Endothelial cell of umbilical vein (primary cell): ENCODE measurements around the gene UCK1. TPM values are rescaled to one million over a fixed set of nuclear protein-coding genes. Genes with fewer than 3 reads are reported as not detected.

Experiments used
- BruUV-seq: library from RNA; stranded (reverse); fragments of 400-500 nt; replicated peaks from 2 replicates; lab custom pipeline; 2021; lab: Mats Ljungman, UMichigan
- CTCF ChIA-PET: fragments of 300-600, 350-600 bp; sonication (Branson Sonifier 250); formaldehyde crosslinking; loops from one replicate; lab custom pipeline; 2021; ENCODE audit warnings: antibody characterized with exemption, inconsistent platforms; lab: Charles Lee
- POLR2A ChIA-PET: fragments of 300-600, 350-600 bp; sonication (Branson Sonifier 250); formaldehyde crosslinking; loops from one replicate; lab custom pipeline; 2021; ENCODE audit warnings: antibody characterized with exemption, inconsistent platforms; lab: Charles Lee
- DNase-seq: peaks from one replicate; pipeline ENCODE4 v3.0.0-alpha.2; 2011; ENCODE audit warnings: low read depth, low spot score
- FAIRE-seq: peaks from 2 replicates; lab custom pipeline; 2011; peaks lifted over from hg19 to GRCh38; lab: Jason Lieb, UNC
- H2AFZ ChIP-seq: 2 replicates; pipeline ENCODE4 v1.6.0; 2012; ENCODE audit warnings: low read depth, low read length, control low read depth, inconsistent platforms
- H3K27ac ChIP-seq: 2 replicates; pipeline ENCODE4 v1.5.1; 2011; ENCODE audit warnings: low read depth, mild to moderate bottlenecking, control low read depth, low read length, moderate library complexity; ENCODE audit not compliant: insufficient read depth
- H3K27me3 ChIP-seq, 2 experiments: 2 replicates each; pipeline versions ENCODE4 v1.6.0 to v1.6.1; 2011; ENCODE audit warnings: low read length in 2 of 2, mixed read lengths in 1 of 2; ENCODE audit not compliant: control insufficient read depth in 2 of 2, insufficient read depth in 2 of 2
- H3K36me3 ChIP-seq, 2 experiments: 2 replicates in 1 of 2; 3 replicates in 1 of 2; pipeline ENCODE4 v1.5.1; 2011; ENCODE audit warnings: low read length in 2 of 2, mild to moderate bottlenecking in 1 of 2, moderate library complexity in 1 of 2; ENCODE audit not compliant: control insufficient read depth in 2 of 2, insufficient read depth in 2 of 2; ENCODE audit errors: extremely low read depth in 1 of 2
- H3K4me1 ChIP-seq: 3 replicates; pipeline ENCODE4 v1.5.1; 2011; ENCODE audit warnings: mild to moderate bottlenecking, low read length; ENCODE audit not compliant: control insufficient read depth, insufficient read depth; ENCODE audit errors: extremely low read depth
- H3K4me2 ChIP-seq: 2 replicates; pipeline ENCODE4 v1.6.1; 2011; ENCODE audit warnings: low read length, control low read depth, mixed read lengths; ENCODE audit not compliant: insufficient read depth
- H3K4me3 ChIP-seq, 3 experiments: fragments of 200-600 bp in 1 of 3; sonication (generic), shearing (Covaris generic) in 1 of 3; replicated peaks in 1 of 3; 2 replicates each; pipeline ENCODE4 v1.5.1; 2011 to 2016; ENCODE audit warnings: control low read depth in 3 of 3, low read length in 3 of 3, mild to moderate bottlenecking in 2 of 3, inconsistent platforms in 1 of 3, low read depth in 1 of 3, moderate library complexity in 1 of 3; ENCODE audit not compliant: insufficient read depth in 1 of 3
- H3K79me2 ChIP-seq: 2 replicates; pipeline ENCODE4 v1.6.0; 2012; ENCODE audit warnings: low read length, inconsistent platforms; ENCODE audit not compliant: control insufficient read depth, insufficient read depth
- H3K9ac ChIP-seq: replicated peaks from 2 replicates; pipeline ENCODE3; 2011; ENCODE audit warnings: low read length, control low read depth; ENCODE audit not compliant: insufficient read depth; ENCODE audit errors: extremely low read depth
- H3K9me1 ChIP-seq: replicated peaks from 3 replicates; pipeline ENCODE4 v1.6.0; 2011; ENCODE audit warnings: mild to moderate bottlenecking, low read length; ENCODE audit not compliant: control insufficient read depth, insufficient read depth; ENCODE audit errors: extremely low read depth
- H3K9me3 ChIP-seq: replicated peaks from 2 replicates; pipeline ENCODE4 v1.5.1; 2012; ENCODE audit warnings: low read length, inconsistent platforms; ENCODE audit not compliant: control insufficient read depth, insufficient read depth
- H4K20me1 ChIP-seq: replicated peaks from 2 replicates; pipeline ENCODE3; 2011; ENCODE audit warnings: mild to moderate bottlenecking, low read length; ENCODE audit not compliant: control insufficient read depth, insufficient read depth; ENCODE audit errors: extremely low read depth
- EZH2 ChIP-seq: IDR thresholded peaks from 2 replicates; pipeline ENCODE4 v1.6.1; 2012; ENCODE audit warnings: borderline replicate concordance, low read depth, mild to moderate bottlenecking, moderate library complexity, low read length, inconsistent platforms; ENCODE audit not compliant: severe bottlenecking
- FOS ChIP-seq: IDR thresholded peaks from 2 replicates; pipeline ENCODE4 v1.6.1; 2011; ENCODE audit warnings: mild to moderate bottlenecking, low read length, moderate library complexity, borderline replicate concordance; ENCODE audit not compliant: insufficient read depth
- GATA2 ChIP-seq: IDR thresholded peaks from 2 replicates; pipeline ENCODE4 v1.7.0; 2011; ENCODE audit warnings: low read depth, mild to moderate bottlenecking, moderate library complexity, mixed read lengths, low read length; ENCODE audit not compliant: insufficient read length, insufficient read depth
- JUN ChIP-seq: IDR thresholded peaks from 2 replicates; pipeline ENCODE4 v1.6.1; 2011; ENCODE audit warnings: borderline replicate concordance, low read depth; ENCODE audit not compliant: insufficient read length, insufficient read depth
- MYC ChIP-seq: IDR thresholded peaks from one replicate; pipeline ENCODE4 v1.6.1; 2011; ENCODE audit warnings: mild to moderate bottlenecking, low read depth, low read length
- POLR2A ChIP-seq: IDR thresholded peaks from 2 replicates; pipeline ENCODE4 v1.6.1; 2012; ENCODE audit warnings: low read depth, mild to moderate bottlenecking, control low read depth, low read length
- POLR2AphosphoS5 ChIP-seq: IDR thresholded peaks from 2 replicates; pipeline ENCODE4 v1.6.1; 2012; ENCODE audit warnings: low read depth, mild to moderate bottlenecking, control low read depth, low read length, moderate library complexity; ENCODE audit not compliant: insufficient read depth
- dilution Hi-C: fragments of 300-500 bp; cut with MboI; formaldehyde crosslinking; loops from one replicate; pipeline ENCODE4 v1.15.0; 2019; ENCODE audit warnings: low sequenced_read_pairs; ENCODE audit not compliant: extremely low pct_ligation_motif_present
- intact Hi-C: fragments of 100-400 bp; cut with micrococcal nuclease; formaldehyde crosslinking; loops from one replicate; pipeline ENCODE4 v1.10.0; 2022
- polyA plus RNA-seq, 4 experiments: library from polyadenylated mRNA; depleted of rRNA in 3 of 4; stranded (reverse) in 3 of 4; unstranded in 1 of 4; fragments of >200 nt; gene quantifications; 2 replicates each; pipeline versions ENCODE4 v1.2.1 to v1.2.3, GENCODE V29; 2011 to 2012; ENCODE audit warnings: missing spikeins in 1 of 4
- total RNA-seq: library from RNA; stranded (reverse); gene quantifications from 2 replicates; pipeline ENCODE4 v1.2.3, GENCODE V29; 2021
- TF ChIP-seq, protein P1 (sequence below): IDR thresholded peaks from 2 replicates; pipeline ENCODE4 v1.6.1; 2011; ENCODE audit not compliant: insufficient read depth, insufficient read length
- TF ChIP-seq, protein P2 (sequence below), 2 donors: IDR thresholded peaks; 1 replicate in 1 of 2; 2 replicates in 1 of 2; pipeline ENCODE4 v1.5.1; 2011; ENCODE audit warnings: low read length in 2 of 2, mild to moderate bottlenecking in 2 of 2, moderate library complexity in 2 of 2, control low read depth in 1 of 2, inconsistent platforms in 1 of 2, low read depth in 1 of 2; ENCODE audit not compliant: insufficient read depth in 1 of 2; ENCODE audit errors: extremely low read depth in 1 of 2

The UCK1 gene
- total and polyA plus RNA-seq, 2 donors (not counting 3 experiments of a cell fraction or from before 2014, with no cell fraction given): 23.6 to 30.1 TPM

GRCh38 chr9:131575946-131576853 is 45.1 kb upstream of the UCK1 start:
- H3K79me2 ChIP-seq: no peaks in the 10 kb centered on the region
- H3K4me2 ChIP-seq: no peak overlapping the region
- dilution Hi-C loops (no loop called here), intact Hi-C loops (no loop called here)
- no peak for TF ChIP-seq EZH2
- no peak for TF ChIP-seq GATA2
- TF ChIP-seq, protein P1, sequence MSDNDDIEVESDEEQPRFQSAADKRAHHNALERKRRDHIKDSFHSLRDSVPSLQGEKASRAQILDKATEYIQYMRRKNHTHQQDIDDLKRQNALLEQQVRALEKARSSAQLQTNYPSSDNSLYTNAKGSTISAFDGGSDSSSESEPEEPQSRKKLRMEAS: no peak
- TF ChIP-seq, protein P2, sequence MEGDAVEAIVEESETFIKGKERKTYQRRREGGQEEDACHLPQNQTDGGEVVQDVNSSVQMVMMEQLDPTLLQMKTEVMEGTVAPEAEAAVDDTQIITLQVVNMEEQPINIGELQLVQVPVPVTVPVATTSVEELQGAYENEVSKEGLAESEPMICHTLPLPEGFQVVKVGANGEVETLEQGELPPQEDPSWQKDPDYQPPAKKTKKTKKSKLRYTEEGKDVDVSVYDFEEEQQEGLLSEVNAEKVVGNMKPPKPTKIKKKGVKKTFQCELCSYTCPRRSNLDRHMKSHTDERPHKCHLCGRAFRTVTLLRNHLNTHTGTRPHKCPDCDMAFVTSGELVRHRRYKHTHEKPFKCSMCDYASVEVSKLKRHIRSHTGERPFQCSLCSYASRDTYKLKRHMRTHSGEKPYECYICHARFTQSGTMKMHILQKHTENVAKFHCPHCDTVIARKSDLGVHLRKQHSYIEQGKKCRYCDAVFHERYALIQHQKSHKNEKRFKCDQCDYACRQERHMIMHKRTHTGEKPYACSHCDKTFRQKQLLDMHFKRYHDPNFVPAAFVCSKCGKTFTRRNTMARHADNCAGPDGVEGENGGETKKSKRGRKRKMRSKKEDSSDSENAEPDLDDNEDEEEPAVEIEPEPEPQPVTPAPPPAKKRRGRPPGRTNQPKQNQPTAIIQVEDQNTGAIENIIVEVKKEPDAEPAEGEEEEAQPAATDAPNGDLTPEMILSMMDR (IDR thresholded peaks at IDR 0.05; ENCODE audit: extremely low read depth in 1 of 2, insufficient read depth in 1 of 2, low read depth in 1 of 2, low read length in 2 of 2): no peak
- no peak for TF ChIP-seq JUN
- TF ChIP-seq FOS: no peak
- TF ChIP-seq POLR2AphosphoS5: no peak
- no peak for TF ChIP-seq MYC
- no peak for TF ChIP-seq POLR2A
- no TSS peak for BruUV-seq
- peaks cover 15 to 37% of the 10 kb centered on the region in 2 experiments for H3K36me3 ChIP-seq
- H4K20me1 ChIP-seq: no peaks in the 10 kb centered on the region
- H3K9me1 ChIP-seq: no peaks in the 10 kb centered on the region
- DNase-seq: no peak
- no peaks in the 10 kb centered on the region for H3K9me3 ChIP-seq
- ChIA-PET POLR2A (no interaction called here), CTCF (no interaction called here)
- H3K27ac ChIP-seq: no peak overlapping the region
- H3K9ac ChIP-seq: no peak overlapping the region
- H2AFZ ChIP-seq: no peak overlapping the region
- H3K27me3 ChIP-seq: no peaks in the 10 kb centered on the region
- no peaks in the 10 kb centered on the region for H3K4me1 ChIP-seq
- no peak for FAIRE-seq
- H3K4me3 ChIP-seq: no peak overlapping the region
